Keratinocyte (primary cell): ENCODE data around the gene ELP6. TPM values are rescaled to one million over a fixed set of nuclear protein-coding genes. Genes with fewer than 3 reads are reported as not detected.

Experiments
- DNase-seq: peaks from one replicate; pipeline ENCODE4 v3.0.0-alpha.2; 2011; ENCODE audit warnings: low read depth, missing footprints, low spot score
- FAIRE-seq: peaks from 2 replicates; lab custom pipeline; 2011; peaks lifted over from hg19 to GRCh38; lab: Jason Lieb, UNC
- H2AFZ ChIP-seq: 2 replicates; pipeline ENCODE4 v1.6.0; 2012; ENCODE audit warnings: low read length, control low read depth, inconsistent platforms; ENCODE audit not compliant: control insufficient read depth
- H3K27ac ChIP-seq: 2 replicates; pipeline ENCODE4 v1.5.1; 2011; ENCODE audit warnings: low read length; ENCODE audit not compliant: control insufficient read depth, insufficient read depth
- H3K27me3 ChIP-seq: 3 replicates; pipeline ENCODE4 v1.6.0; 2011; ENCODE audit warnings: low read length; ENCODE audit not compliant: control insufficient read depth, insufficient read depth; ENCODE audit errors: extremely low read depth
- H3K36me3 ChIP-seq, 2 experiments: 2 replicates in 1 of 2; 3 replicates in 1 of 2; pipeline ENCODE4 v1.5.1; 2011; ENCODE audit warnings: low read length in 2 of 2, mild to moderate bottlenecking in 1 of 2; ENCODE audit not compliant: control insufficient read depth in 2 of 2, insufficient read depth in 2 of 2; ENCODE audit errors: extremely low read depth in 1 of 2
- H3K4me1 ChIP-seq: 3 replicates; pipeline ENCODE4 v1.5.1; 2011; ENCODE audit warnings: low read length; ENCODE audit not compliant: control insufficient read depth, insufficient read depth; ENCODE audit errors: extremely low read depth
- H3K4me2 ChIP-seq: 3 replicates; pipeline ENCODE4 v1.6.0; 2011; ENCODE audit warnings: low read depth, low read length; ENCODE audit not compliant: control insufficient read depth, insufficient read depth; ENCODE audit errors: extremely low read depth
- H3K4me3 ChIP-seq, 3 experiments: fragments of 200-600 bp in 1 of 3; sonication (generic) in 1 of 3; 2 replicates in 2 of 3; 3 replicates in 1 of 3; pipeline ENCODE4 v1.5.1; 2011 to 2016; ENCODE audit warnings: low read length in 3 of 3, mild to moderate bottlenecking in 3 of 3, control low read depth in 2 of 3, inconsistent platforms in 1 of 3, low read depth in 1 of 3, mixed read lengths in 1 of 3, mixed run types in 1 of 3, moderate library complexity in 1 of 3; ENCODE audit not compliant: control insufficient read depth in 2 of 3, insufficient read depth in 2 of 3; ENCODE audit errors: extremely low read depth in 1 of 3
- H3K79me2 ChIP-seq: 2 replicates; pipeline ENCODE4 v1.6.0; 2012; ENCODE audit warnings: low read length; ENCODE audit not compliant: control insufficient read depth, insufficient read depth
- H3K9ac ChIP-seq: 3 replicates; pipeline ENCODE4 v1.6.0; 2011; ENCODE audit warnings: low read length; ENCODE audit not compliant: control insufficient read depth, insufficient read depth; ENCODE audit errors: extremely low read depth
- H3K9me1 ChIP-seq: 3 replicates; pipeline ENCODE4 v1.6.0; 2011; ENCODE audit warnings: low read length; ENCODE audit not compliant: control insufficient read depth, insufficient read depth; ENCODE audit errors: extremely low read depth
- H3K9me3 ChIP-seq: 2 replicates; pipeline ENCODE4 v1.5.1; 2012; ENCODE audit warnings: low read depth, low read length; ENCODE audit not compliant: control insufficient read depth
- H4K20me1 ChIP-seq: 3 replicates; pipeline ENCODE4 v1.6.0; 2011; ENCODE audit warnings: low read length; ENCODE audit not compliant: control insufficient read depth, insufficient read depth; ENCODE audit errors: extremely low read depth
- EZH2 ChIP-seq: IDR thresholded peaks from one replicate; pipeline ENCODE4 v1.6.1; 2012; ENCODE audit warnings: inconsistent platforms, mild to moderate bottlenecking, low read length, moderate library complexity
- dilution Hi-C: fragments of 300-500 bp; cut with MboI; formaldehyde crosslinking; loops from one replicate; pipeline ENCODE4 v1.7.0; 2020; ENCODE audit warnings: low sequenced_read_pairs; ENCODE audit not compliant: extremely low pct_ligation_motif_present
- polyA plus RNA-seq, 5 experiments: library from polyadenylated mRNA; depleted of rRNA in 3 of 5; stranded (reverse) in 3 of 5; stranded (forward) in 1 of 5; unstranded in 1 of 5; fragments of >200 nt; gene quantifications; 1 replicate in 1 of 5; 2 replicates in 3 of 5; 3 replicates in 1 of 5; pipeline versions ENCODE4 v1.2.1 to v1.2.3, GENCODE V29; 2011 to 2012; ENCODE audit warnings: missing spikeins in 2 of 5, low read depth in 1 of 5, low replicate concordance in 1 of 5
- TF ChIP-seq, protein P1 (sequence below), 3 experiments: IDR thresholded peaks in 1 of 3; conservative IDR thresholded peaks in 1 of 3; optimal IDR thresholded peaks in 1 of 3; 2 replicates in 2 of 3; 3 replicates in 1 of 3; pipeline versions ENCODE3 to v1.5.1; 2011; ENCODE audit warnings: low read length in 3 of 3, mild to moderate bottlenecking in 3 of 3, moderate library complexity in 2 of 3, control low read depth in 1 of 3, inconsistent platforms in 1 of 3; ENCODE audit not compliant: insufficient read depth in 2 of 3; ENCODE audit errors: extremely low read depth in 1 of 3

The ELP6 gene
- polyA plus RNA-seq, 1 donor (not counting 4 experiments of a cell fraction or from before 2014, with no cell fraction given), result 65.8 TPM

DNA sequence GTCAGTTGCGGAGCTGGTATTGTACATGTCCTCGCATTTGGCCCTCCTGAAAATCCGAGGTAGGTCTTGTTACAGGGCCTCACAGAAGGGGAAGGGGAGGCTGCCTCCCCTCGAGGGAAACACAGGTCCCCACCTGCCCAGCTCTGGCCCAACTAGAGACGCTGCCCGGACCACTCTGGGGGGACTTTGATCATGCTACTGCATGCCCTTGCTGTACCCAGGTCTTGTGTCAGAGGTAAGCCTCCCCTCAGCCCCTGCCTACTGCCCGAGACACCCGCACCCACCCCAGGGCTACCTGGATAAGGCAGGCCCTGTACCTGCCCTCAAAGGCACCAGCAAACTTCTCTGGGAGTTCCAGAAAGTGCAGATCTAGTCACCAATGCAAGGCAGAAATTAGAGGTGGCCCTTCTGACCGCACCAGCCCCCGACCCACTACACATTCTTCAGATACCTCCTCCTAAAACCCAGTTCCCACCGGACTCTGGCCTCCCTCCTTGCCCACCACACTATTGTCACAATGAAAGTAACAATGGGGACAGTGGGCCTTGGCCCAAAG, 36.8 kb downstream of the ELP6 start:
- peak overlapping the region; percentile 85 for H2AFZ ChIP-seq
- H3K9me3 ChIP-seq, result no peaks in the 10 kb centered on the region
- H3K9me1 ChIP-seq, result no peaks in the 10 kb centered on the region
- TF ChIP-seq, protein P1, sequence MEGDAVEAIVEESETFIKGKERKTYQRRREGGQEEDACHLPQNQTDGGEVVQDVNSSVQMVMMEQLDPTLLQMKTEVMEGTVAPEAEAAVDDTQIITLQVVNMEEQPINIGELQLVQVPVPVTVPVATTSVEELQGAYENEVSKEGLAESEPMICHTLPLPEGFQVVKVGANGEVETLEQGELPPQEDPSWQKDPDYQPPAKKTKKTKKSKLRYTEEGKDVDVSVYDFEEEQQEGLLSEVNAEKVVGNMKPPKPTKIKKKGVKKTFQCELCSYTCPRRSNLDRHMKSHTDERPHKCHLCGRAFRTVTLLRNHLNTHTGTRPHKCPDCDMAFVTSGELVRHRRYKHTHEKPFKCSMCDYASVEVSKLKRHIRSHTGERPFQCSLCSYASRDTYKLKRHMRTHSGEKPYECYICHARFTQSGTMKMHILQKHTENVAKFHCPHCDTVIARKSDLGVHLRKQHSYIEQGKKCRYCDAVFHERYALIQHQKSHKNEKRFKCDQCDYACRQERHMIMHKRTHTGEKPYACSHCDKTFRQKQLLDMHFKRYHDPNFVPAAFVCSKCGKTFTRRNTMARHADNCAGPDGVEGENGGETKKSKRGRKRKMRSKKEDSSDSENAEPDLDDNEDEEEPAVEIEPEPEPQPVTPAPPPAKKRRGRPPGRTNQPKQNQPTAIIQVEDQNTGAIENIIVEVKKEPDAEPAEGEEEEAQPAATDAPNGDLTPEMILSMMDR (optimal IDR thresholded peaks at IDR 0.05 in 1 of 3, IDR thresholded peaks at IDR 0.05 in 1 of 3, conservative IDR thresholded peaks at IDR 0.05 in 1 of 3; ENCODE audit: extremely low read depth in 1 of 3, insufficient read depth in 2 of 3, low read length in 3 of 3), result no peak
- no peak for TF ChIP-seq EZH2
- no peak overlapping the region for H3K27ac ChIP-seq
- dilution Hi-C loops, result no loop called here
- H4K20me1 ChIP-seq, result no peaks in the 10 kb centered on the region
- FAIRE-seq, result no peak
- no peaks in the 10 kb centered on the region for H3K27me3 ChIP-seq
- no peak for DNase-seq
- peak overlapping the region; percentile 73 for H3K4me2 ChIP-seq
- no peak overlapping the region for H3K9ac ChIP-seq
- peaks cover 17% of the 10 kb centered on the region for H3K4me1 ChIP-seq
- peak overlapping the region in 1 of 3 experiments; percentile 97 for H3K4me3 ChIP-seq
- peaks cover 30% of the 10 kb centered on the region for H3K79me2 ChIP-seq
- H3K36me3 ChIP-seq, result no peaks in the 10 kb centered on the region

DNA sequence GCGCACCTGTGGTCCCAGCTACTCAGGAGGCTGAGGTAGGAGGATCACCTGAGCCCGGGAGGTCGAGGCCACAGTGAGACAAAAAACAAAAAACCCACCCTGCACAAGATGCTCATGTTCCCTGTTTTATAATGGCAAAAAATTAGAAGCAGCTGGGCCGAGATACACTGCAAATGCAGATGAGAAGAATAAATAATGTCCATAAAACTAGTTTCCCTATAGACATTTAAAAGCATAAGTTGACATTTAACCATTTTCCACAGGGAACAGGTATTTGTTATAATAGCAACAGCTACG, 37.2 kb downstream of the ELP6 start:
- Histone ChIP-seq H3K9me3 (no peaks in the 10 kb centered on the region), H3K9ac (peak overlapping the region; percentile 89), H3K4me2 (peak overlapping the region; percentile 73), H3K27ac (peak overlapping the region; percentile 69), H3K36me3 (no peaks in the 10 kb centered on the region), H3K27me3 (no peaks in the 10 kb centered on the region), H3K79me2 (peaks cover 35% of the 10 kb centered on the region), H3K4me3 (peak overlapping the region; percentile 86 to 99 (median 97)), H3K9me1 (no peaks in the 10 kb centered on the region), H2AFZ (peak overlapping the region; percentile 85), H4K20me1 (no peaks in the 10 kb centered on the region), H3K4me1 (peaks cover 17% of the 10 kb centered on the region)
- DNase-seq (no peak), FAIRE-seq (no peak)
- TF ChIP-seq, protein P1 (optimal IDR thresholded peaks at IDR 0.05 in 1 of 3, IDR thresholded peaks at IDR 0.05 in 1 of 3, conservative IDR thresholded peaks at IDR 0.05 in 1 of 3; ENCODE audit: extremely low read depth in 1 of 3, insufficient read depth in 2 of 3, low read length in 3 of 3), result no peak
- TF ChIP-seq EZH2, result no peak
- dilution Hi-C loops, result no loop called here
